GM18511 (cell line): ENCODE results near the gene LARP6.
"Not testable (repeated sequence)": the region's sequence is repeated elsewhere in the genome, so short reads cannot be mapped to it uniquely, and the experiment has no call there.

Experiments
- ATAC-seq: cut with Tn5 transposase; IDR thresholded peaks from one replicate; pipeline ENCODE4 v1.9.1; 2021; ENCODE audit warnings: mild to moderate bottlenecking, moderate library complexity; ENCODE audit not compliant: unreplicated experiment

The LARP6 gene

DNA sequence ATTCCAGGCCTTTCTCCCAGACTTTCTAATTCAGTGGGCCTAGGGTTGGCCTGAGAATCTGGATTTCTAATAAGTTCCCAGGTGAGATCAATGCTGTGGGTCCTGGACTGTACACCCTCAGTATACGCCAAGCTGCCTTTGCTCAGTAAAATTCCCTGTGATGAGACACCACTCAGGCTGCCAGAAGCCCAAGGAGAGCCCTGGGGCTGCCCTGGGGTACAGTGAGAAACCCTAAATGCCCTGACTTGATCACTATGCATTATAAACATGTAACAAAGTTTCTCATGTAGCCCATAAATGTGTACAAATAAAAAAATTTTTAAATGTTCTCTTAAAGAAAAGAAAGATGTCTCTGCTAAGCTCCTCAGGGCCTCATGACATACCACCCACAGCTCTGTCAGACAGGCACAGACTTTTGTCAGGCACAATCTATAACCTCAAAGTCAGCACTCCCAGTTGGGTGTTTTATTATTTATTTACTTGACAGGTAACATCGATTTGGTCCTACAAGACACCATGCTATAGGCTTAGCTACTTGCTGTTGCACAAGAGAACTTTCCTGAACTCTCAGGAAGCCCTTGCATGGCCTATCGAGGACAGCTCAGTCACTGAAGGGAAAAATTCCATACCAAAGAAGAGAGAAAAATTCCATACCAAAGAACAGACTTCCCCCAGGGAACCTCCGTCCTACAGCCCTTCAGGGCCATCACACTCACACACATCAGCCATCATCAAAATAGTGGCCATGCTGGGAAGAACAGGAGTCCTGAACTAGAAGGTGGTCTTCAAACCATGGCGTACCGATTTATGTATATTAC, 22.7 kb downstream of the LARP6 start:
- ATAC-seq, result no peak

GRCh38 chr15:70830615-70831014, 23.3 kb downstream of the LARP6 start:
- no peak for ATAC-seq

- no peak for ATAC-seq
Observed at GRCh38 chr15:70829371-70830166, 24.4 kb downstream of the LARP6 start.

GRCh38 chr15:70827721-70828120, 26.2 kb downstream of the LARP6 start:
- no peak for ATAC-seq

- no peak for ATAC-seq
Observed at GRCh38 chr15:70826634-70827033, 27.3 kb downstream of the LARP6 start.

GRCh38 chr15:70825841-70826240, 28.1 kb downstream of the LARP6 start:
- no peak for ATAC-seq

DNA sequence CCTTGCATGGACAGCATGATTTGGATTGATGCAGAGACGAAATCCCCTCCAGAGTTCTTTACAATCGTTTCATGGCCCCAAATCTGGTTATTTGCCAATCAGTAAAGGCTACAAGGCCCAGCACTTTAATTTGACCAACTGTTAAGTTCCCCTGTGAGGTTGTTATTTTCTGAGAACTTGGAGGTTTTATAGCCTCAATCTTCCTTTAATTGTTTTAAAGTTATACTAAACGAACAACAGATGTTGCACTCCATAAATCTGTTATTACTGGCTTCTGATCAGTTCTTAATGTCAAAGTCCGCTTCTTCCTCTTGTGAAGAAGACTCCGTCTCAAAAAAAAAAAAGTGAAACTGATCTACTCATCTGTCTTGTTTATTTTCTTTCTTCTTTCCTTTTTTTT, 30.8 kb downstream of the LARP6 start:
- ATAC-seq, result no peak

DNA sequence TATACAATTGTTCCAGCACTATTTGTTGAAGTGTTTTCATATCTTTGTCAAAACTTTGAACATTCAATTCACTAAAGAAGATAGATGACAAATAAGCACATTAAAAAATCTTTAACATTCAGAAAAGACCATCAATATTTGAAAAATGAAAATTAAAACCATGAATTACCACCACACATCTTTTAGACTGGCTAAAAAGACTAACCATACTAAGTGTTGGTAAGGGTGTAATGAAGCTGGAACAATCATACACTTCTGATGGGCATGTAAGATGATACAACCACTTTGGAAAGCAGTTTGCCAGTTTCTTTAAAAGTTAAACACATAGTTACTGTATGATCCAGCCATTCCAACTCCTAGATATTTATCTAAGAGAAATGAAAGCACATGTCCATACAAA, 33.7 kb downstream of the LARP6 start:
- no peak for ATAC-seq

- no peak for ATAC-seq
Observed at GRCh38 chr15:70818580-70818979, 35.4 kb downstream of the LARP6 start.

- ATAC-seq, result no peak
Observed at GRCh38 chr15:70817266-70817665, 36.7 kb downstream of the LARP6 start.

- no peak for ATAC-seq
Observed at GRCh38 chr15:70815604-70816003, 38.4 kb downstream of the LARP6 start.

DNA sequence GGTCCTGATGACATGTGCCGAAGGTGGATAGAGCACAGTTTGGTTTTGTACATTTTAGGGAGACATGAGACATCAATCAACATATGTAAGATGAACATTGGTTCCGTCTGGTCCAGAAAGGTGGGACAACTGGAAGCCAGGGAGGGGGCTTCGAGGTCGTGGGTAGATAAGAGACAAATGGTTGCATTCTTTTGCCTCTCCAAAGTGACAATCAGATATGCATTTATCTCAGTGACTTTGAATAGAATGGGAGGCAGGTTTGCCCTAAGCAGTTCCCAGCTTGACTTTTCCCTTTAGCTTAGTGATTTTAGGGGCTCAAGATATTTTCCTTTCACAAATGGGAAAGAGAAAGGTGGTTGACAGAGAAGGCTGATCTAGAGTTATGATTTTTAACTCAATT, 38.9 kb downstream of the LARP6 start:
- ATAC-seq, result not testable (repeated sequence)

DNA sequence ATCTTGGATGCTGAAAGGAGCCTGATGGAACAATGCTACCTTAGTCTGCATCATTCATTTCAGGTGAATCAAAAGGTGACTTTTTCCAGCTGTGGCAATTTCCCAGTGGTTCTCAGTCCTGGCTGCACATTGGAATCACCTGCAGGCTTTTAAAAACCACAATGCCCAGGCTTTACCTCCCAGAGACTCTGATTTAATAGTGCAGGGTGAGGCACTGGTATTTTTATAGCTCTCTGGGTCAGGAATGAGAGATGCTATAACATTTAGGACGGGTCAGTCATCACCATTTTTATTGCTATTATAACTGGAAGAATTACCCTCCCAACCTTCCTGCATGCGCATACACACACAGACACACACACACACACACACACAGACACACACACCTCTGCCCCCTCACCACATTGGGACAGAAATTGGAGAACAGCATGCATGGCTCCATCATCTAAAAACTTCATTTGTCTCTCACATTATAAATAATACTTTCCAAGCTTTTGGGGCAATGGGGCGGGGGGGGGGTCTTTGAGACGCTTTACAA, 41.1 kb downstream of the LARP6 start:
- no peak for ATAC-seq

DNA sequence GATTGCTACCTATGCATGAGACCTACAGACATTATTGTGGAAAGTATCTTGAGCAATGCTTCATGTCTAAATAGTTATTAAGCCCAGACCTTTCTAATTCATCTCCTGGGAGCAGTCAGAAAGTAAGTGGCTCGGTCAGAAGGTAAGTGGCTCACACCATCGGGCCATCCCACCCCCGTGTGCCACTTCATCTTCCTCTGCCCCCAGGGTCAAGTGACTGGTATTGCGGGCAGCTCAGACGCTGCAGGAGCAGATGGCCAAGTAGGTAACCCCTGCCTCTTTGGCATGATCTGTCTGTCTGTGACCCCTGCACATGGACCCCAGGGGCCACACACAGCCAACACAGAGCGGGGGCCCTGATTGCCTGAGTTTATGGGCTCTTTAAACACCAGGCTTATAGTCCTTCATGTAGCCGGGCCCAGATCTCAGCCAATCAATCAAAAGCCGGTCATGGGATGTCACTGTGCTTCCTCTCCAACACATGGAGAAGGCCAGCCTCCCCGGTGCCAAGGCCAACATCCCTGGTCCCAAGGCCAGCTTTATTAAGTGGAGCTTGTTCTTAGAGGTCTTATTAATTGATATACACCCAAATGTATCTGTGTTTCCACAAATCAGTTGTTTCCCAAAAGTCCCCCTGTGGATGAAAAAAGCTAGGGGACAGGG, 42.9 kb downstream of the LARP6 start:
- no peak for ATAC-seq

DNA sequence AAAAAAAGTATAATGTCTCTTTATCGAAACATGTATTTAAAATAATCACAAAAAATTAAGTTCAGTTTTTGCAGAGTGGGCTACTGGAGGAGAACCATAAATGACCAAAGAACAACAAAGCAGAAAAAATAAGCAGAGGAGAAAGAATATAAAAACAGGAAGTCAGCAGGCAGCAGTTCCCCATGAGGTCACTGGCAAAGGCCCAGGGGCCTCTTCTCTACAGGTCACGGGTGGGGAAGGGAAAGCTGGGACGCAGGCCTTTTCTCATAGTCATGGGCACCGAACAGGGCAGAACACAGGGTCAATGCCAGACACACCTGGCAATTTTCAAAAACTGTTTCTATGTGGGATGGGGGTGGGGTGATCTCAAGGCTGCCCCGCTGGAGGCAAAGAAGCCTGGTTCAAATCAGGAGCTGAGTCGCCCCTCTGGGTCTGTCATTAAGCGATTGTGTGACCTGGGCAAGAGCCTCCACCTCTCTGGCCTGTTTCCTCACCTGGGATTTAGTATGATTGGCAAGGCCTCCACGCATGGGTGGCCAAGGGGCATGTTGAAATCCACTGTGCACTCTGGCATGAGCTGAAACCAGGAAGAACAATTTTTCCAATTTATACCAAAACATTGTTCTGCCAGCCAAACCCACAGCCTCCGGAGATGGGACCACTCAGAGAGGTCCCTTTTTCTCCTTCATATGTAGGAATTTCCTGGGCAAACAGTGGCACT, 46.8 kb downstream of the LARP6 start:
- ATAC-seq, result no peak

DNA sequence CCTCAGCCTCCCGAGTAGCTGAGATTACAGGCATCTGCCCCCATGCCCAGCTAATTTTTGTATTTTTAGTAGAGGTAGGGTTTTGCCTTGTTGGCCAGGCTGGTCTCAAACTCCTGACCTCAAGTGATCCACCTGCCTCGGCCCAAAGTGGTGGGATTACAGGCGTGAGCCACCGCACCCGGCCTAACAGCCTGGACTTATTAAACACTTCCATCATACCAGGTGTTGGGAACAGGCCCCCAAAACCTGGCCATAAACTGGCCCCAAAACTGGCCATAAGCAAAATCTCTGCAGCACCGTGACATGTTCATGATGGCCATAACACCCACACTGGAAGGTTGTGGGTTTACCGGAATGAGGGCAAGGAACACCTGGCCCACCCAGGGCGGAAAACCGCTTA, 49.6 kb downstream of the LARP6 start:
- ATAC-seq, result not testable (repeated sequence)

GRCh38 chr15:70802629-70803028, 51.3 kb downstream of the LARP6 start:
- no peak for ATAC-seq

GRCh38 chr15:70801109-70801508, 52.8 kb downstream of the LARP6 start:
- ATAC-seq, result no peak

DNA sequence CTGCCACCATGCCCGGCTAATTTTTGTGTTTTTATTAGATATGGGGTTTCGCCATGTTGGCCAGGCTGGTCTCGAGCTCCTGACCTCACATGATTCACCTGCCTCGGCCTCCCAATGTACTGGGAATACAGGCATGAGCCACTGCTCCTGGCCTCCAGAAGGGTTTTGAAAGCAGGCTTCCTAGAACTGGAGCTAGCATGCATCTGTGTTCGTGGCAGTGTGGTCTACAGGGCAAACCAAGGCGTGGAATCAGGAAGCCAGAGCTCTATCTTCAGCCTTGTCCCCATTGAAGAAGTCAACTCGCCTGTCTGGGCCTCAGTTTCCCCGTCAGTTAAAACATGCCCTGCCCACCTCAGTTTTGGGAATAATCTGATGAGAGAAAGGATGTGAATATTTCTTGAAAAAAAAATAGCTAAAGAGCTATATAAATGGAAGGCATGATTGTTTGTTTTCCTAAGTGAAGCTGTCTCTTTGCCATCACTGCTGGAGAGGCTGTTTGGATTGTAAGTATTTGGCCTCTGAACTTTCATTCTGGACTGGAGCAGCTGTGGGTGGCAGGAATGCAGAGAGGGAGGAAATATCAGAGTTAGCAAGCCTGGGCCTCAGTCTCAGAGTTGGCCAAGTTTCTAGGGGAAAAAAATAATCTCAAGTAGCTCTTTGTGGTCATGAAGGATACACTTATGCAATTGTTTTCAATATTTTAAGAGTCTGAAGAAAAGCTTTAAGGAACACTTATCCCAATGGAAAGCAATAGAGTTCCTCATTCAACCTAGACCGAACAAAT, 54.1 kb downstream of the LARP6 start:
- ATAC-seq, result no peak

DNA sequence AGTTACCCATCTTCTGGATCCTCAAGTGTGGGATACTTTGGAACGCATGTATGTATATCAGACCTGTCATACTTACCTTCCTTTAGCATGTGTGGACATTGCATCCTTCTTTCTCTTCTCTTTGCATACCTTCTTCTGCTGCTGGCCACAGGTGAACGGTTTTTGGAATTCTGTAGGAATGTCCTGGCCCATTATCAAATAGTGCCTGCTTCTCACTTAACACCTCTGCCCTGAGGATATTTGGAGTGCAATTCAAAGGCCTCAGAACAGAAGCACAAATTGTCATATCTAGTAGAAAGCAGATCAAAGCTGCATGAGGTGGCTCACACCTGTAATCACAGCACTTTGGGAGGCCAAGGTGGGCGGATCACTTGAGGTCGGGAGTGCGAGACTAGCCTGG, 56.5 kb downstream of the LARP6 start:
- no peak for ATAC-seq
